HEK293 (cell line): Measurements from ENCODE around the gene DMD.

Source experiments
- CTCF ChIP-seq: fragments of 450-650 bp; formaldehyde crosslinking; IDR thresholded peaks from 2 replicates; pipeline ENCODE4 v1.5.1; 2016; ENCODE audit warnings: missing biosample characterization, missing genetic modification characterization
- HOXD13 ChIP-seq: sonication (generic); formaldehyde crosslinking; IDR thresholded peaks from 2 replicates; pipeline ENCODE4 v1.8.0; 2022; ENCODE audit warnings: missing genetic modification reagents, borderline replicate concordance
- PRDM10 ChIP-seq: fragments of 450-650 bp; formaldehyde crosslinking; IDR thresholded peaks from 2 replicates; pipeline ENCODE4 v1.5.1; 2016; ENCODE audit warnings: missing biosample characterization, missing genetic modification characterization
- ZBTB1 ChIP-seq: fragments of 450-650 bp; formaldehyde crosslinking; IDR thresholded peaks from 2 replicates; pipeline ENCODE4 v1.5.1; 2016; ENCODE audit warnings: missing biosample characterization, missing genetic modification characterization
- ZBTB20 ChIP-seq: fragments of 450-650 bp; formaldehyde crosslinking; IDR thresholded peaks from 2 replicates; pipeline ENCODE4 v1.5.1; 2016; ENCODE audit warnings: missing biosample characterization, missing genetic modification characterization
- ZNF16 ChIP-seq: fragments of 450-650 bp; formaldehyde crosslinking; IDR thresholded peaks from 2 replicates; pipeline ENCODE4 v1.5.1; 2016; ENCODE audit warnings: low read depth, missing biosample characterization, missing genetic modification characterization
- ZNF239 ChIP-seq: fragments of 450-650 bp; formaldehyde crosslinking; IDR thresholded peaks from 2 replicates; pipeline ENCODE4 v1.5.1; 2016; ENCODE audit warnings: missing biosample characterization, missing genetic modification characterization
- ZNF280D ChIP-seq: fragments of 450-650 bp; formaldehyde crosslinking; IDR thresholded peaks from 2 replicates; pipeline ENCODE4 v1.5.1; 2016; ENCODE audit warnings: missing biosample characterization, missing genetic modification characterization
- ZNF335 ChIP-seq: fragments of 450-650 bp; formaldehyde crosslinking; conservative IDR thresholded peaks from 2 replicates; pipeline ENCODE4 v1.5.1; 2016; ENCODE audit warnings: missing biosample characterization, missing genetic modification characterization
- ZNF391 ChIP-seq: fragments of 450-650 bp; formaldehyde crosslinking; IDR thresholded peaks from 2 replicates; pipeline ENCODE4 v1.5.1; 2016; ENCODE audit warnings: low read depth, missing biosample characterization, missing genetic modification characterization, borderline replicate concordance
- ZNF48 ChIP-seq: fragments of 450-650 bp; formaldehyde crosslinking; IDR thresholded peaks from 2 replicates; pipeline ENCODE4 v1.5.1; 2016; ENCODE audit warnings: missing biosample characterization, missing genetic modification characterization
- ZNF521 ChIP-seq: fragments of 450-650 bp; formaldehyde crosslinking; IDR thresholded peaks from 2 replicates; pipeline ENCODE4 v1.5.1; 2017; ENCODE audit warnings: missing biosample characterization, mild to moderate bottlenecking, missing genetic modification characterization
- ZNF639 ChIP-seq: fragments of 450-650 bp; formaldehyde crosslinking; IDR thresholded peaks from 2 replicates; pipeline ENCODE4 v1.5.1; 2016; ENCODE audit warnings: missing biosample characterization, missing genetic modification characterization

GRCh38 chrX:31291131-31291530 lies 1920.2 kb downstream of the DMD start:
- TF ChIP-seq ZNF335 (no peak), ZNF391 (tag by site-specific recombination) (no peak), ZNF521 (tag by site-specific recombination) (no peak), PRDM10 (tag by site-specific recombination) (no peak), CTCF (no peak), ZNF639 (tag by site-specific recombination) (no peak), ZNF16 (tag by site-specific recombination) (no peak), HOXD13 (CRISPR knock-in tag) (no peak), ZNF280D (tag by site-specific recombination) (no peak), ZBTB20 (no peak), ZNF48 (tag by site-specific recombination) (no peak), ZBTB1 (tag by site-specific recombination) (no peak), ZNF239 (tag by site-specific recombination) (no peak)
